Measurements from ENCODE around the gene COX5B.

DNA sequence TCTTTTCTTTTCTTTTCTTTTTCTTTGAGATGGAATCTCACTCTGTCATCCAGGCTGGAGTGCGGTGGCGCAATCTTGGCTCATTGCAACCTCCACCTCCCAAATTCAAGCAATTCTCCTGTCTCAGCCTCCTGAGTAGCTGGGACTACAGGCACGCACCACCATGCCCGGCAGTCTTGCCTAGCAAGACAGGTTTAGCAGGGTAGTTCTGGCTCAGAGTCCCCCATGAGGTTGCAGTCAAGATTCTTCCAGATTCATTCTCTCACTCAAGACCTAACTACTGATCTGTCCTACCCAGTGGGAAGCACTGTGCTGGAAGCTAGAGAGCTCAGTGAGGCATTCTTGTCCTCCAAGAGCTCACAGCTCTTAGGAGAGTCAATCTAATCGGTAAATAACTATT is 49.9 kb downstream of the COX5B start:
- TF ChIP-seq, protein P1, sequence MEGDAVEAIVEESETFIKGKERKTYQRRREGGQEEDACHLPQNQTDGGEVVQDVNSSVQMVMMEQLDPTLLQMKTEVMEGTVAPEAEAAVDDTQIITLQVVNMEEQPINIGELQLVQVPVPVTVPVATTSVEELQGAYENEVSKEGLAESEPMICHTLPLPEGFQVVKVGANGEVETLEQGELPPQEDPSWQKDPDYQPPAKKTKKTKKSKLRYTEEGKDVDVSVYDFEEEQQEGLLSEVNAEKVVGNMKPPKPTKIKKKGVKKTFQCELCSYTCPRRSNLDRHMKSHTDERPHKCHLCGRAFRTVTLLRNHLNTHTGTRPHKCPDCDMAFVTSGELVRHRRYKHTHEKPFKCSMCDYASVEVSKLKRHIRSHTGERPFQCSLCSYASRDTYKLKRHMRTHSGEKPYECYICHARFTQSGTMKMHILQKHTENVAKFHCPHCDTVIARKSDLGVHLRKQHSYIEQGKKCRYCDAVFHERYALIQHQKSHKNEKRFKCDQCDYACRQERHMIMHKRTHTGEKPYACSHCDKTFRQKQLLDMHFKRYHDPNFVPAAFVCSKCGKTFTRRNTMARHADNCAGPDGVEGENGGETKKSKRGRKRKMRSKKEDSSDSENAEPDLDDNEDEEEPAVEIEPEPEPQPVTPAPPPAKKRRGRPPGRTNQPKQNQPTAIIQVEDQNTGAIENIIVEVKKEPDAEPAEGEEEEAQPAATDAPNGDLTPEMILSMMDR (conservative IDR thresholded peaks at IDR 0.05; ENCODE audit: low read length), result no peak
- TF ChIP-seq EZH2phosphoT487 (IDR thresholded peaks at IDR 0.05; ENCODE audit: borderline replicate concordance), result no peak

All from Loucy (cell line).